ENCODE data around the gene JAKMIP1.
A peak's percentile ranks its signal among the peaks of the same experiment; 100 is the strongest.

Gene JAKMIP1

DNA sequence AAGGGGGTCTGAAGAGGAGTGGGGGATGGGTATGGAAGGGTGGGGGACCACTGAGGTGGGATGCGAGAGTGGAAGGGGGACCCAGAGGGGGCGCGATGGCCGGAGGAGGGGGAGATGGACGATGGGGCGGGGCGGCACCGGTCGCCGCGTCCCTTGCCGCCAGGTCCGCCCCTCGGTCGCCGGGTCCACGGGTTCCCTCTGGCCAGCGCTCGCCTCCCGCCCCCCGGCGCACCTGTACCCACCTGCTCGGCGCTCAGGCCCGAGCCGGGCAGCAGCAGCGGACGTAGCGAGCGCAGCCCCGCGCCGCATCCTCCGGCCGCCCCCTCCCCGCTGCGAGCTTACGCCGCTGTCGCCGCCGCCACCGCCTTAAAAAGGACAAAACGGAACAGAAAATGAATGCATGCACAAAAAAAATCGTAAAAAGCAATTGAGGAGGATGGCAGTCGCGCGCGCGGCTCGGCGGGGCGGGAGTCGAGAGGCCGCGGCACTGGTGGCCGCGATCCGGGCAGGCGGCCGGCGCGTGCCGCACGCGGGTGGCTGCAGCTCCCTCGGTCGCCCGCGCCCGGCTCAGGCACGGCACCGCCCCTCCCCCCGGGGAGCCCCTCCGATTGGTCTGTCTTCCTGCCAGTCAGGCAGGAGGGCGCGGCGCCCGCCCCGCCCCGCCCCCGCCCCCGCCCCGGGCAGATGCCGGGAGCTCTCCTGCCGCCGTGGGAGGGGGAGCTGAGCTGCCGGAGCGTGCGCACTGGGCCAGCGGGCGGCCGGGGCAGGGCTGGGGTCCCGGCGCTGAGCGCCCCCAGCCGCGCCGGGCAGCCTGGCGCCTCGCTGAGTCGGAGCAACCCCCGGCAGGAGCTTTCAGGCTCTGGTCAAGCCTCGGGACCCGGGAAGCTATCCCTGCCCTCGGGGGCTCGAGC, at the start of gene JAKMIP1:
Gene JAKMIP1 (minus strand): TSS at position 539 of the 911 bp plus-strand sequence. CDS start 87,699 bp downstream, outside the sequence.
- peak; percentile 91 for DNase-seq
- peaks cover 5% of the 10 kb centered on the region for H3K36me3 Mint-ChIP-seq (ENCODE audit: low read depth)
- H3K4me1 Mint-ChIP-seq (ENCODE audit: low read depth) = peaks cover 33% of the 10 kb centered on the region
- H3K27ac Mint-ChIP-seq = peak within 1 kb of the TSS; percentile 40
- H3K27me3 Mint-ChIP-seq = peaks cover 59% of the 10 kb centered on the region
- H3K9me3 Mint-ChIP-seq = peaks cover 8% of the 10 kb centered on the region
- H3K4me3 Mint-ChIP-seq = peak within 1 kb of the TSS; percentile 79

DNA sequence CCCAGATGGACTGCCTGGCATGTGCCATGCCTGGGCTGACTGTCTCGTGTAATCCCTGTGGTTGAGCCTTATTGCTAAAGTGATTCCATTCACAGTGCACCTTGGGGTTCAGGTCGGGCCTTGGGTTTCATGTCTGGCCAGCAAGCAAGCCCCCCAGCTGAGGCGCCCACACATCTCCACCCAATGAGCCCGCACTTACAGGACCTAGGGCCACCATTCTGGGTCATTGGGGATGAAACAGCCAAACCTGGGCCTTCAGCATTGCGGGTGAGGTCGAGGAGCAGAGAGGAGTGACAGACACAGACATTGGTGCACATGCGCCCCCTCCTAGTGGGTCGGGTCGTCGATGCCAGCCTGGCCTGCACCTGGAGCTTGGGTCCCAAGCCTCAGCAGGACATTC, 48.0 kb upstream of the JAKMIP1 start:
- Mint-ChIP-seq H3K27me3 (peaks cover 60% of the 10 kb centered on the region), H3K36me3 (ENCODE audit: low read depth) (no peaks in the 10 kb centered on the region), H3K9me3 (peaks cover 13% of the 10 kb centered on the region), H3K4me3 (no peak overlapping the region), H3K4me1 (ENCODE audit: low read depth) (peaks cover 2% of the 10 kb centered on the region), H3K27ac (no peak overlapping the region)
- DNase-seq = no peak

DNA sequence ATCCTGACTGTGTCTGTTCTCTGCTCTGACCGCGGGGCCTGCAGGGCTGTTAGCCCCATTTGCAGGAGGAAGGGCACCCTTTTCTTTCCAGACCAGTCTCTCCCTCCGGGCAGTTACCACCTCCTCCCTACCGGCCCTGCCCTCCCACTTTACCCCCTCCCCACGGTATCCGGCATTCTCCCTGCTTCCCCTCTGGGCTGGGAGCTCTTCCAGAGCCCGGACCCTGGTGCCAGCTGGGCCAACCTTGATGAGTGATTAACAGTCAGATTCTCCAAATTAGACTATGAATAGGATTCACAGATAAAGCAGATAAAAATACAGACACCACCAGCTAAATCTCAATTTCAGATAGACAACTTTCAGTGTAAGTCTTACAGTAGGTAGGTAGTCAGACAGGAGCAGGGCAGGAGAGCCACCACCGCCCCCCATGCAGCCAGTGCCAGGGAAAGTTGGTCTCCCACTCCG, 45.9 kb upstream of the JAKMIP1 start:
- H3K27me3 Mint-ChIP-seq = peaks cover 75% of the 10 kb centered on the region

DNA sequence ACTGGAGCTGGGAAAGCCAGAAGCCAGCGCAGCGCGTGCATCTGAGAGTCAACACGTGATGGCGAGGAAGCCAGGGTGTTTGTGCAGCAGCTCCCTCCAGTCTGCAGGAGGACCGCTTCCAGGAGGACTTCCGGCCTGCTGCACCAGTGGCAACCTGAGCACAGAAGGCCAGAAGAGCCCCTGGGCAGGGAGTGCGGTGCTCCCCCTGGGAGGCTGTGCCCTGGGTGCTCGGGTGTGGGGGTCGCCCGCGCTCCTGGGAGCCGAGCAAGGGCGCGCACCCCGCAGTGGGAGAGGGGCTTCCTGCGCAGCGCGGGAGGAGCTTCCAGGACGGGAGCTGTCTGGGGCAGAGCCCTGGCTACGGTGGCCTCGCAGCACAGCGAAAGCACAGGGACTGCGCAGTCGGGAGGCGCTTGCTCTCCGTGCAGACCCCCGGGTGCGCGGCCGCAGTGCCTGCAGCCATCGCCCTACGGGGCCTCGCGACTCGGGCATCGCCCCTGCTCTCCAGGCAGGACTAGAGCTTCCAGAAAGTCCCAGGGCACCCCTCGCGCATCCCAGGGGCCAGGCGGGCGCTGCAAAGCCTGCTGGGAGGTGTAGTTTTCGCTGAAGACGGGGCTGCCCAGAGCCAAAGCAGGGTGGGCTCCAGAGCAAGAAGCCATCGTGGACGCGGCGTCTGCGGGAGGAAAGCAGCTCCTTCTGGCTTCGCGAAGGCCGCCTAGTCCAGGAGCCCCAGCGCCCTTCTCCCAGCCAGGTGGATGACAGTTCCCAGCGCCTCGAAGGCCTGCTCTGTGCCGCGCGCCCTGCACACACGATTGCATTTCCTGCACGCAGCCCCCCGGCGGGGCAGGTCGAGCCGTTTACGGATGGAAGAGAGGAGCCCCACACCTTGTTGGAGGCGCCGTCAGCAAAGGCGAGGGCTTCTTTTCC, 45.2 kb upstream of the JAKMIP1 start:
- Mint-ChIP-seq H3K27me3 (peaks cover 72% of the 10 kb centered on the region), H3K9me3 (peaks cover 13% of the 10 kb centered on the region), H3K36me3 (ENCODE audit: low read depth) (no peaks in the 10 kb centered on the region), H3K27ac (no peak overlapping the region), H3K4me3 (no peak overlapping the region), H3K4me1 (ENCODE audit: low read depth) (peaks cover 2% of the 10 kb centered on the region)
- no peak for DNase-seq

More for the DNA sequence above, 45.9 kb upstream of the JAKMIP1 start:
- H3K27ac Mint-ChIP-seq = no peak overlapping the region
- no peak for DNase-seq
- no peaks in the 10 kb centered on the region for H3K36me3 Mint-ChIP-seq (ENCODE audit: low read depth)
- peaks cover 13% of the 10 kb centered on the region for H3K9me3 Mint-ChIP-seq
- peaks cover 2% of the 10 kb centered on the region for H3K4me1 Mint-ChIP-seq (ENCODE audit: low read depth)
- no peak overlapping the region for H3K4me3 Mint-ChIP-seq

DNA sequence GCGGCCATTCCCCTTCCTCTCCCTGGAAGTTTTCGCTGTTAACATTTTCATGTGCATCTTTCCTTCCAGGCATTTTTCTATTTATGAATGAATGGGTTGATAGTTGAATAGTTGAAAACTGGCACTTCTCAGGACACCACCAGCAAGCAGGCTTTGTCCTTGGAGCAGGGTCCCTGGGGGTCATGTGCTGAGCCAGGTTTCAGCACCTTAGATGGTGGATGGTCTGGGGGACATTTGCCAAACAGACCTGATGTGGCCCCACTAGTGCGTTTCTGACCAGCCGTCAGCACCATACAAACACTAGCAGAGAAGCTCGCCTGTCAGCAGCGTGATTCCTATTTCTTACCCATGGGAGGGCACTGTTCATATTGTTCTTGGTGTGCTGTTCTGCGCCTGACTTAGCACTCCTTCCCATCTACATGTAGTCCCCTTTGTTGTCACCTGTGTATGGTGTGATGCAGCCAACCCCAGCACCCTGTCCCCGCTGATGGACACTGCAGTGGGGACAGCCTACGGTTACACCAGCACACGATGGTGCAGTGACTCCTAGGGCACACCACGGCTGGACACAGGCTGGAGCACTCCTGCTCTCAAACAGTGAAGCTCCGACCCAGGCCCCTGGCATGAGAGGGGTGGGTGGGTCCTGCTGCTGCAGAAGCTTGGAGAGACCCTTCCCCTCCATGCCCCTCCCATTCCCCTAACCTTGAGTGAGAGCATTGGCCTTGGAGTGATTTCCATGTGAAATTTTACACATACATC, 42.1 kb upstream of the JAKMIP1 start:
- no peak for DNase-seq
- no peaks in the 10 kb centered on the region for H3K36me3 Mint-ChIP-seq (ENCODE audit: low read depth)
- H3K4me1 Mint-ChIP-seq (ENCODE audit: low read depth) = no peaks in the 10 kb centered on the region
- peaks cover 13% of the 10 kb centered on the region for H3K9me3 Mint-ChIP-seq
- no peak overlapping the region for H3K4me3 Mint-ChIP-seq
- no peak overlapping the region for H3K27ac Mint-ChIP-seq
- H3K27me3 Mint-ChIP-seq = peaks cover 50% of the 10 kb centered on the region

DNA sequence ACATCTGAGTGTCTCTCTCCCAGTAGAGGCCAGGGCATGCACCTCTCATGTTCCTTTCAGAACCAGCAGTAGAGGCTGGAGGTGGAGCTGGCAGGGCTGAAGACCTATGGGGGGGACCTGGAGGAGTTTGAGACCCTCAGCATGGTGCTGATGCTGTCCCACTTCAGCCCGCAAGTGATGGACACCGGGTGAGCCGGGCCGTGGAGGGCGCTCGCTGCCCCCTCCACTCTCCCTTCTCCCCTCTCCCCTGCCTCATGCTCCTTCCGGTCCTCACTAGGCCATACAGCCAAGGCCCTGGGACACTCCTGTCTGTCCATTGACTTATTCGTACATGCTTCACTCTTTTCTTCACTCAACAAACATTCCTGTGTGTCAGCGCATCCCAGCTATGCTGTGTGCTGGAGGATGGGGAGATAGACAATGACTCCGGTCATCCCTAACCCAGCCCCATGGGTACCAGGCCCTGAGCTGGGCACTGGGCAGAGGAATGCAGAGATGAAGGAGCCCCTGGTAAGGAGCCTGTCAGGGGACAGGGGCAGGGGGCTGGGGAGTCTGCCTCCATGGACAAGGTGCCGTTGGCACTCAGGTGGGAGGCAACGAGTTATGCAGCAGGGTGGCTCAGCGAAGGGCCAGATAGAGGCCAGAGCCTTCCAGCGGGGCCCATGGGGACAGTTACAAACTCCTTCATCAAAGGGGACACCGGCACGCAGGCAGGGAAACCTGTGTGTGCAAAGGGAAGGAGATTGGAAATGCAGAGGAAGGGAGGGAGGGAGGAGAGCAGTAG, 40.9 kb upstream of the JAKMIP1 start:
- no peak for DNase-seq
- Mint-ChIP-seq H3K27me3 (peaks cover 38% of the 10 kb centered on the region), H3K4me3 (no peak overlapping the region), H3K36me3 (ENCODE audit: low read depth) (no peaks in the 10 kb centered on the region), H3K4me1 (ENCODE audit: low read depth) (no peaks in the 10 kb centered on the region), H3K9me3 (peaks cover 13% of the 10 kb centered on the region), H3K27ac (no peak overlapping the region)

DNA sequence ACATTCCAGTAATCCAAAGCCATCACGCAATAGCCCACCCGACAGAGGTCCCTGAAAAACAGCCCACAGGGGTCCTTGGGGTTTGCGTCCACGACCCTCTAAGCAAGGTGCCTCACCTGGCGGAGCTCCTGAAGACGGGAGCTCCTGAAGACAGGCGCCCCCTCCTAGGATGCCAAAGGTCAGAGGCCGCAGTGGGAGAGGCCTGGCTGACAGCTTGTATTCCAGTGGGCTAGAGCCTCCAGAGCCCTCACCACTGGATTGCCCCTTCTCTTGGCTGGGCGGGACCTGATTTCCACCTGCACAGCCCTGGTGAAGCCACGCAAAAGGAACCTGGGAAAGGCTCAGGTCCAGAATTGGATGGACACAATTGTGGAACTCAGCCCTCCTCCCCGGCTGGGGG, 39.6 kb upstream of the JAKMIP1 start:
- Mint-ChIP-seq H3K9me3 (peaks cover 13% of the 10 kb centered on the region), H3K4me3 (no peak overlapping the region), H3K4me1 (ENCODE audit: low read depth) (no peaks in the 10 kb centered on the region), H3K27me3 (peaks cover 31% of the 10 kb centered on the region), H3K27ac (no peak overlapping the region), H3K36me3 (ENCODE audit: low read depth) (no peaks in the 10 kb centered on the region)
- no peak for DNase-seq

DNA sequence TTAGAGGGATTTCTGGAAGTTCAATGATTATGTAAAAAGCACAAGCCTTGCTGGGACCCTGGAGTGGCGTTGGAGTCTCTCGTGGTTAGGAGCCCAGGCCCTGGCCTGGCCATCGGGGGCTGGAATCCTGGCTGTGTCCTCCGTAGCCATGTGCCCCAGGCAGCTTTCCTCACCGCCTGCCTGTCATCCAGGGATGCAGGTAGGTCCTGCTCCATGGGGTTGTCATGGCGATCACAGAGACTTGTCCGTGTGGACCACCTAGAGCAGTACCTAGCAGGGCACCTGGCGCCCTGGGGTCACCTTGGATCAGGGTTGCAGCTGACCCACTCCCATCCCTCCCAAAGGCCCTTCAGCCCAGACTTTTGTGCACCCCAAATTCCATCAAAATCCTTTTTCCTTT, 39.1 kb upstream of the JAKMIP1 start:
- Mint-ChIP-seq H3K36me3 (ENCODE audit: low read depth) (no peaks in the 10 kb centered on the region), H3K4me1 (ENCODE audit: low read depth) (no peaks in the 10 kb centered on the region), H3K4me3 (no peak overlapping the region), H3K27ac (no peak overlapping the region), H3K27me3 (peaks cover 26% of the 10 kb centered on the region), H3K9me3 (peaks cover 8% of the 10 kb centered on the region)
- DNase-seq = peak; percentile 7

DNA sequence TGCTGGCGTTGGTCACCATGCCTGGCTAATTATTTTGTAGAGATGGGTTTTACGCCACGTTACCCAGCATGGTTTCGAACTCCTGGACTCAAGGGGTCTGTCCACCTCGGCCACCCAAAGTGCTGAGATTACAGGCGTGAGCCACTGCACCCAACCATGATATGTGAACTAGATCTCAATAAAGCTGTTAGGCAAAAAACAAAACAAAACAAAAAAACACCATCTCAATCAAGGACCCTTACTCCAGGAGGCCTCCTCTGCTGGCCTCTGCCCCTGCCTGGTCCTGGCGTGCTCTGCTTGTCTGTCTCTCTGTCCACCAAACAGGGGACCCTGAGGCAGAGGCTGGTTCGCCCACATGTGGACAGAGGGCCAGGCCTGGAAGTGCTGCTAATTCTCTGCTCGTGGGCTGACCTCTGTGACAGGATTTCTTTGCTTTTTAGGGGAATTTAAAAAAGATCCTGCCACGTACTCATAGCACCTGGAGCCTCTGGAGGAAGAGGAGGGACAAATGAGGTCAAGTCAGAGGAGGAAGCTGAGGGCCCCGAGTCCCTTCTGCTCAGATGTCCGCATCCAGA, 36.6 kb upstream of the JAKMIP1 start:
- Mint-ChIP-seq H3K27me3 (peaks cover under 1% of the 10 kb centered on the region), H3K4me1 (ENCODE audit: low read depth) (no peaks in the 10 kb centered on the region), H3K27ac (no peak overlapping the region), H3K9me3 (no peaks in the 10 kb centered on the region), H3K36me3 (ENCODE audit: low read depth) (no peaks in the 10 kb centered on the region), H3K4me3 (no peak overlapping the region)
- DNase-seq = no peak

DNA sequence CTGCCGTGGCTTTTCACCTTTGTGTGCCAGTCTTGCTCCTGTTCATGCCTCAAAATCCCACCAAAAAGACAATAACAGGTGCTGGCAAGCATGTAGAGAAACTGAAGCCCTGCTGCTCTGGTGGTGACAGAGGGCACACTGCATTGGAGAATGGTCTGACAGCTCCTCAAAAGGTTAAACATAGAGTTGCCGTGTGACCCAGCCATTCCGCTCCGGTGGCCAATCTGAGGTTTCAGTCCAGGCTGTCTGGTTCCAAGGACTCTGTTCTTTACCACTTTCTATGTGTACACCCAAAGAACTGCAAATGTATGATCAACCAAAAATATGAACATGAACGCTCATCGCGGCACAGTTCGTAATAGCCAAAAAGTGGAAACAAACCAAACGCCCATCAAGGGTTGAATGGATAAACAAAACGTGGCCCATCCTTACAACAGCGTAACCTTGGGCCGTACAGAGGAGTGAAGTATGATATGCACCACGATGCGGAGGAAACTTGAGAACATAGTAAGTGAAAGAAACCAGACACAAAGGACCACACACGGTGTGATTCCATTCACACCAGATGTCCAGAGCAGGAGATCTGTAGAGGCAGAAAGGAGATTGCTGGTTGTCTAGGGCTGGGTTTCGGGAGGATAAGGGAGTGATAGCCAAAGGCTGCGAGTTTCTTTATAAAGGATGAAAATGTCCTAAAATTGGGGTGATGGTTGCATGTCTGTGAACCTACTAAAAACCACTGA, 35.7 kb upstream of the JAKMIP1 start:
- Mint-ChIP-seq H3K9me3 (no peaks in the 10 kb centered on the region), H3K27ac (no peak overlapping the region), H3K4me1 (ENCODE audit: low read depth) (no peaks in the 10 kb centered on the region), H3K36me3 (ENCODE audit: low read depth) (no peaks in the 10 kb centered on the region), H3K27me3 (no peaks in the 10 kb centered on the region), H3K4me3 (no peak overlapping the region)
- no peak for DNase-seq

DNA sequence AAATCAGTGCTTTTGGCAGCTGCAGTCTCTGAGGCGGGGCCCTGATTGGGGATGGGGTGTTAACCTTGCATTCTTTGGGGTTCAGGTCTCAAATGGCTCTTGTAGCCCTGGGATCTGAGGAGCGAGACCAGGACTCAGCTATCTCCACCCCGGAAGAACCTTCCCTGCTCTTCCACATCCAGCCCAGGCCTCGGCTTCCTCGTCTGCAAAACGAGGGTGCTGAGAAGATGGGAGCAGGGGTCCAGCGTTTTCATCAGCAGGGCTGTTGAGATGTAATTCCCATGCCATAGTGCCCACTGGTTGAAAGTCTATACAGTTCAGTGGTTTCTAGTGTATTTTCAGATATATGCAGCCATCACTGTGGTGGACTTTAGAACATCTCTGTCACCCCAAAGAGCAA, 34.7 kb upstream of the JAKMIP1 start:
- no peak for DNase-seq
- H3K36me3 Mint-ChIP-seq (ENCODE audit: low read depth) = no peaks in the 10 kb centered on the region
- H3K27me3 Mint-ChIP-seq = no peaks in the 10 kb centered on the region
- no peak overlapping the region for H3K4me3 Mint-ChIP-seq
- no peaks in the 10 kb centered on the region for H3K4me1 Mint-ChIP-seq (ENCODE audit: low read depth)
- no peaks in the 10 kb centered on the region for H3K9me3 Mint-ChIP-seq
- H3K27ac Mint-ChIP-seq = no peak overlapping the region

DNA sequence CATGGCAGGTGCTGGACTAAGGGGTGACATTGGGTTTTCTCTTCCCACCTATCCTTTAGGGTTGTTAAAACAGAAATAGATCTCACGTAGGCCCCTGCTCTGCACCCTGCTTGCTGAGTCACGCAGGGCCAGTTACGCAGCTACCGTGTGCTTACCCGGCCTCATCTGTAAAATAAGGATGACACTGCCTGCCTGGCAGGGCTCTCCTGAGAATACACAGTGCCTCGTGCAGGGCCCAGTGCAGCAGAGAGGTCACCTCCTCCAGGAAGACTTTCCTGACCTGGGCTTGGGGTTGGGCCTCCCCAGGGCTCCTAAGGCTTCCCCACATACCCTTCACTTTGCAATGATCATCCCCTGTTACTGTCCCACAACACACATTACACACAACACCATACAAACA, 33.6 kb upstream of the JAKMIP1 start:
- DNase-seq = no peak
- H3K9me3 Mint-ChIP-seq = no peaks in the 10 kb centered on the region
- no peaks in the 10 kb centered on the region for H3K27me3 Mint-ChIP-seq
- H3K4me1 Mint-ChIP-seq (ENCODE audit: low read depth) = no peaks in the 10 kb centered on the region
- no peak overlapping the region for H3K27ac Mint-ChIP-seq
- no peaks in the 10 kb centered on the region for H3K36me3 Mint-ChIP-seq (ENCODE audit: low read depth)
- H3K4me3 Mint-ChIP-seq = no peak overlapping the region
